NCI-H1417 (cell line): Measurements from ENCODE around the gene MYO1D.
A peak's percentile ranks its signal among the peaks of the same experiment; 100 is the strongest.

Experiments used
- DNase-seq, 3 experiments: peaks; one replicate each; lab custom pipeline; 2025; lab: John Stamatoyannopoulos, UW

The MYO1D gene

GRCh38 chr17:32625971-32626370, 251.0 kb downstream of the MYO1D start:
- DNase-seq, result peak in 2 of 3 experiments; percentile 77 to 92

GRCh38 chr17:32623196-32623595, 253.7 kb downstream of the MYO1D start:
- DNase-seq, result no peak

DNA sequence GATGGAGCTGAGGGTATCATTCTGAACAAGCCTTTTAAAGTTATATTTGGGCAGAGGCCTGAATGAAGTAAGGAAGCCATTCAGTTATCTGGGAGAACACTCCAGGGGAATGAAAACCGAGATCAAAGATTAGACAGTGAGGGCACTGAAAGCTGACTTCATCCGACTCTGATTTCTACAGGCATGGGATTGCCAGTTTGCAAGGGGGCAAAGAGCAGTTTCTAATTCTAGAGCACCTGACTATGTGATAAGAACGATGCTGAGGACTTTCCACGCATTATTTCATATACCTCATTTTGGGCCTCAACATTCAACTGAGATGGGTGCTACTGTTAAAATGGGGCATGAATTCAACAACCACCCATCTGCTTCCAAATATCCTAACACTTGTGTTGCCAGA, 254.4 kb downstream of the MYO1D start:
- no peak for DNase-seq

- DNase-seq, result no peak
Measured at GRCh38 chr17:32621612-32622312, 255.2 kb downstream of the MYO1D start.

DNA sequence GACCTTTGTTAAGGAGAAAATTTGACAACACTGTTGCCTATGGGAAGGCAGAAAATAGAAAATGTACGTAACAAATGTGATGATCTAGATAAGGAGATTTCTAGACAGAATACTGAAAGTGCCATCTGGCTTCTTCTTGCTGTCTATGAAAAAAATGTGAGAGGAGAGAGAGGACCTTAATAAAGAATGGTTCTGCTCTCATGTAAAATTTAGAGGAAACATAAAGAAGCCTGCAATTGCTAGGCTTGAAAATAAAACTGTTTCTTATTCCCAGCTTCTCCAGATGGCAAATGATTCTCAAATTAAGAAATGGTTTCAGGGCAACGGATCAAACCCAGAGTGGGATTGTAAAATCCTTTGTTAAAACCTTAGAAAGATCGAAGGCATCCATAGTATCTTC, 261.6 kb downstream of the MYO1D start:
- DNase-seq, result no peak

- no peak for DNase-seq
Measured at GRCh38 chr17:32610943-32611342, 266.0 kb downstream of the MYO1D start.

GRCh38 chr17:32609884-32610650, 266.9 kb downstream of the MYO1D start:
- peak in 1 of 3 experiments; percentile 11 for DNase-seq

- DNase-seq, result peak; percentile 6 to 61 (median 25)
Measured at GRCh38 chr17:32609085-32609484, 267.8 kb downstream of the MYO1D start.

- no peak for DNase-seq
Measured at GRCh38 chr17:32608267-32608666, 268.7 kb downstream of the MYO1D start.

- no peak for DNase-seq
Measured at GRCh38 chr17:32604966-32605365, 272.0 kb downstream of the MYO1D start.

DNA sequence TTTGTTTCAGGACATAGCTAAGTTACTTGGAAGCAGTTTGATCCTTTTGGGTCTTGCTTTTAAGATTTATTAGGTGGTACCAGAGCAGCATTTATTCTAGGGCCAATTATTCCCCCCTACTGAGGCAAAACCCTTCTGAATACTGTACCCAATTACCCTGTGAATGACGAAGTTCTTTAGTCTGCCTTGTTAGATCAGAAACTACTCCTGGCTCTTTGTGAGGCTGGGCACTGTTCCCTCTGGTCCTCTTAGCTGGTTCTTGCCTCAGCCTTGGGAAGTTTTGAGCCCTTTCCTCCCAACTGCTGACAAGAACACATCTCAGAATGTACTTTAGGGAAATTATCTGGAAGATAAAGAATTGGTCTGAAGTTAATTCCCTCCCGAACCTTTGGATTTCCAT, 274.5 kb downstream of the MYO1D start:
- DNase-seq, result no peak

- DNase-seq, result no peak
Measured at GRCh38 chr17:32601866-32602265, 275.1 kb downstream of the MYO1D start.

GRCh38 chr17:32596628-32597027, 280.3 kb downstream of the MYO1D start:
- no peak for DNase-seq

- no peak for DNase-seq
Measured at GRCh38 chr17:32596206-32596605, 280.7 kb downstream of the MYO1D start.

DNA sequence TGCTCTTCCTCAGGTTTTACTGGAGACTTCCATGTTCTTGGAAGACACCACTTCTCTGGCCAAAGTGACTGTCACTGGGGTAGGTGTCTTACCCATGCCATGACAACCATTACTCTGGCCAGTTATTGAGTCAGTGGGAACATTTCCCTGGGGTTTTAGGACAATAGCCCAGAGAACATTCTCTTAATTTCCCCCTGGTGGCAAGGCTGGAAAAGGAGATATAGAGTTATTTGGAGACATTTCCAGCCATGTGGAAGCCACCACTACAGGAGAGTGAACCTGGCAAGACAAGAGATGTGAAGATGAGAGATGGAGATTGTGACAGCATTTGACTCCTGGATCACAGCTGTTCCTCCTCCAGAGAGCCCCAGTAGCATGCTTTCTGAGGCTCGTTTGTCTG, 283.9 kb downstream of the MYO1D start:
- no peak for DNase-seq

- no peak for DNase-seq
Measured at GRCh38 chr17:32591405-32591804, 285.5 kb downstream of the MYO1D start.

DNA sequence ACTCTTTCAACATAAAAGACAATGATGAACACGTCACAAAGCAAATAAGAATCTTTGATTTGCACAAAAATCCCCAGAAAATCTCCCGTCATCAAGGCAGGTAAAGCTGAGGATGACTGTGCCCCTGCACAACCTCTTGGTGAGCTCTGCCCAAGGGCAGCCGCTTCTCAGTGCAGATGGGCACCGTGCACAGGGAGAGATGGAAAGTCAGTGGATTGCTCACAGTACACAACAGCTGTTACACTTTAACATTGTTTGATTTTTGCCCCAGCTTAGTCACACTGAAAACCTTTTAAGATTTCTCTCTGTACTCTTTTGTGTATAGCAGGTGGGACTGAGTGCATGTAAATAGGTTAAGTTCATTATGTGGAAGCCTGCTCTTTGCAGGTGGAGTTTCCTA, 285.9 kb downstream of the MYO1D start:
- peak; percentile 53 to 79 (median 60) for DNase-seq

GRCh38 chr17:32588982-32589381, 287.9 kb downstream of the MYO1D start:
- DNase-seq, result peak in 1 of 3 experiments; percentile 5

DNA sequence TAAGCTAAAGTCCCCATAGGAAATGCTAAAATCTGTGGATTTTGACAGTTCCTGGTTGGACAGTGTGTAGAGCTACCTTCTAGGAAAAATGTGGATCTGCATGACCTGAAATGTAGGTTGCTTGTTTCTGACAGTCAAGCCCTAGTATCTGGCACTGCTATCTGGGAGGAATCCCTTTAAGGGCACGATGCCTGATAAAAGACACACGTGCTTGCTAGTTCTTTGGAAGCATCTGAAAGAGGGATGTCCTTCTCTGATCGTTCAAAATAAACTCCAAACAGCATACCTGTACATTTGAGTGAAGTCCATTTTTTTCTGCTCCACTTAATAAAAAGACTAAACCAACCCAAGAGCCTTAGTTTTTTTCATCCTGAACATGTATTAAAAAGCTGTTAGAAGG, 288.8 kb downstream of the MYO1D start:
- DNase-seq, result no peak

GRCh38 chr17:32586666-32587065, 290.3 kb downstream of the MYO1D start:
- no peak for DNase-seq

- no peak for DNase-seq
Measured at GRCh38 chr17:32584792-32585191, 292.1 kb downstream of the MYO1D start.

GRCh38 chr17:32583053-32583452, 293.9 kb downstream of the MYO1D start:
- no peak for DNase-seq

- DNase-seq, result no peak
Measured at GRCh38 chr17:32575852-32576251, 301.1 kb downstream of the MYO1D start.

GRCh38 chr17:32570081-32570396, 306.9 kb downstream of the MYO1D start:
- DNase-seq, result no peak
